Endothelial cell (in vitro differentiated cells): ENCODE measurements around the gene RBCK1. TPM values are rescaled to one million over a fixed set of nuclear protein-coding genes. Genes with fewer than 3 reads are reported as not detected.
"Not testable (repeated sequence)": the region's sequence is repeated elsewhere in the genome, so short reads cannot be mapped to it uniquely, and the experiment has no call there.

Experiments used
- DNase-seq: peaks from one replicate; pipeline ENCODE4 v3.0.0; 2021; ENCODE audit warnings: low spot score
- H3K27ac Mint-ChIP-seq: one replicate; pipeline ENCODE4 v1.8.0; 2021; ENCODE audit warnings: mixed read lengths, inconsistent platforms; ENCODE audit not compliant: unreplicated experiment
- H3K27me3 Mint-ChIP-seq: one replicate; pipeline ENCODE4 v1.8.0; 2021; ENCODE audit warnings: mild to moderate bottlenecking, moderate library complexity, mixed read lengths, inconsistent platforms; ENCODE audit not compliant: unreplicated experiment
- H3K36me3 Mint-ChIP-seq: one replicate; pipeline ENCODE4 v1.8.0; 2021; ENCODE audit warnings: mild to moderate bottlenecking, low read depth, mixed read lengths, inconsistent platforms; ENCODE audit not compliant: unreplicated experiment
- H3K4me1 Mint-ChIP-seq: one replicate; pipeline ENCODE4 v1.8.0; 2021; ENCODE audit warnings: mild to moderate bottlenecking, mixed read lengths, inconsistent platforms; ENCODE audit not compliant: unreplicated experiment
- H3K4me3 Mint-ChIP-seq: one replicate; pipeline ENCODE4 v1.8.0; 2021; ENCODE audit warnings: mild to moderate bottlenecking, mixed read lengths, inconsistent platforms; ENCODE audit not compliant: unreplicated experiment
- H3K9me3 Mint-ChIP-seq: one replicate; pipeline ENCODE4 v1.8.0; 2021; ENCODE audit warnings: mixed read lengths, inconsistent platforms; ENCODE audit not compliant: unreplicated experiment
- total RNA-seq: library from RNA; stranded (reverse); fragmentation: NEBNext Ultra II Directional; extraction: Animal tissue kit (Norgen Biotek cat#: 25700); gene quantifications from one replicate; pipeline ENCODE4 v1.2.1, GENCODE V29; 2021; ENCODE audit not compliant: unreplicated experiment
- TF ChIP-seq, protein P1 (sequence below): fragments of 200-600 bp; sonication (generic); IDR thresholded peaks from one replicate; pipeline ENCODE4 v1.5.0; 2021; ENCODE audit warnings: antibody characterized with exemption; ENCODE audit not compliant: unreplicated experiment

RBCK1 gene
- total RNA-seq, 1 donor from 2014 or later, result 68.8 TPM

DNA sequence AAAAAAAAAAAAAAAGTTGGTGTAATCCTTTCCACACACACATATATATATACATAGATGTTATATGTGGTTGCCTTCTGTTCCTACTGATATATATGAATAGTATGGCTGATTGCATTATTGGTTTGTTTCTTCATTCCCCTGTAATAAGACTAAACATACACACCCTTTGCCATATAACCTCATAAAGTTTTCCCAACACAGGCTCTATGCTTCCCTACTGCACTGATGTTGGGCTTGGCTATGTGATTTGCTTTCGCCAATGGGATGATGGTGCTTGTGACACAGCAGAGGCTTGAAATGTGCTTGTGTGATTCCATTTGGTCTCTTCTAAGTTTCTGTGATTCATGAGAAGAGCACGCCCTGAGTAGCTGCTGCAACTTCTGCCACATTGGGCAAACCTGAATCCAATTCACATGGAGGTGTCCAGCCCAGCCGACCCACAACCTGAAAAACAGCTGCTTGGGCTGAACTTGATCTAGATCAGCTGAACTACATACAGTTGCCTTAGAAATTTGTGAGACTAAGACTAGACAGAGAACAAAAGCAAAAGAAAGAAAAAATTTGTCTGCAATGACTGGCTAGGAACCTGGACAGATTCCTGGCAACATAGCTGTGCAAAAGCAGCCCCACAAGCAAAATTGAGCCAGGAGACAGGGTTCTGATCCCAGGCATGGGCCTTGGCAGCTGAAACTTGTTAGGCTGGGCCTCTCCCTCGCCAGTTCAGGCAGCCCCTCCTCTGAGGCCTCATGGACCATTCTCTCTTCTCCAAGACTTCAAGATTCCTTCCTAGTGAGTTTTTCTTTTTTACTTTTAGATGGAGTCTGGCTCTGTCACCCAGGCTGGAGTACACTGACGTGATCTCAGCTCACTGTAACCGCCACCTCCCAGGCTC lies 67.6 kb downstream of the RBCK1 start:
- Mint-ChIP-seq H3K9me3 (peaks cover 8% of the 10 kb centered on the region), H3K4me3 (no peak overlapping the region), H3K27ac (no peak overlapping the region), H3K27me3 (no peaks in the 10 kb centered on the region), H3K36me3 (peaks cover 36% of the 10 kb centered on the region), H3K4me1 (no peaks in the 10 kb centered on the region)
- TF ChIP-seq, protein P1, sequence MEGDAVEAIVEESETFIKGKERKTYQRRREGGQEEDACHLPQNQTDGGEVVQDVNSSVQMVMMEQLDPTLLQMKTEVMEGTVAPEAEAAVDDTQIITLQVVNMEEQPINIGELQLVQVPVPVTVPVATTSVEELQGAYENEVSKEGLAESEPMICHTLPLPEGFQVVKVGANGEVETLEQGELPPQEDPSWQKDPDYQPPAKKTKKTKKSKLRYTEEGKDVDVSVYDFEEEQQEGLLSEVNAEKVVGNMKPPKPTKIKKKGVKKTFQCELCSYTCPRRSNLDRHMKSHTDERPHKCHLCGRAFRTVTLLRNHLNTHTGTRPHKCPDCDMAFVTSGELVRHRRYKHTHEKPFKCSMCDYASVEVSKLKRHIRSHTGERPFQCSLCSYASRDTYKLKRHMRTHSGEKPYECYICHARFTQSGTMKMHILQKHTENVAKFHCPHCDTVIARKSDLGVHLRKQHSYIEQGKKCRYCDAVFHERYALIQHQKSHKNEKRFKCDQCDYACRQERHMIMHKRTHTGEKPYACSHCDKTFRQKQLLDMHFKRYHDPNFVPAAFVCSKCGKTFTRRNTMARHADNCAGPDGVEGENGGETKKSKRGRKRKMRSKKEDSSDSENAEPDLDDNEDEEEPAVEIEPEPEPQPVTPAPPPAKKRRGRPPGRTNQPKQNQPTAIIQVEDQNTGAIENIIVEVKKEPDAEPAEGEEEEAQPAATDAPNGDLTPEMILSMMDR, result no peak
- DNase-seq, result no peak

DNA sequence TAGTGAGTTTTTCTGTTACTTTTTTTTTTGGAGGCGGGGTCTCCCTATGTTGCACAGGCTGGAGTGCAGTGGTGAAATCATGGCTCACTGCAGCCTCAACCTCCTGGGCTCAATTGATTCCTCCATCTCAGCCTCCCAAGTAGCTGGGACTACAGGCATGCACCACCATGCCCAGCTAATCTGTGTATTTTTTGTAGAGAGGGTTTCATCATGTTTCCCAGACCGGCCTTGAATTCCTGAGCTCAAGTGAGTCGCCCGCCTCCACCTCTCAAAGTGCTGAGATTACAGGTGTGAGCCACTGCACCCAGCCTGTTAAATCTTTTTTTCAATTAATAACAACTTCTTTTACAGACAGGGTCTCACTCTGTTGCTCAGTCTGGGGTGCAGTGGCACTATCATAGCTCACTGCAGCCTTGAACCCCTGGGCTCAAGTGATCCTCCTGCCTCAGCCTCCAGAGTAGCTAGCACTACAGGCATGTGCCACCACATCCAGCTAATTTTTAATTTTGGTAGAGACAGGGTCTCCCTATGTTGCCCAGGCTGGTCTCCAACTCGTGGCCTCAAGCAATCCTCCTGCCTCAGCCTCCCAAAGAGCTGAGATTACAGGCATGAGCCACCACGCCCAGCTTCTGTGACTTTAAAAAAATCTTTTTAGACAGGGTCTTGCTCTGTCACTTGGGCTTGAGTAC lies 68.6 kb downstream of the RBCK1 start:
- H3K4me1 Mint-ChIP-seq, H3K27ac Mint-ChIP-seq, DNase-seq, H3K4me3 Mint-ChIP-seq, H3K27me3 Mint-ChIP-seq, H3K9me3 Mint-ChIP-seq: not testable (repeated sequence)
- H3K36me3 Mint-ChIP-seq, result peaks cover 39% of the 10 kb centered on the region

DNA sequence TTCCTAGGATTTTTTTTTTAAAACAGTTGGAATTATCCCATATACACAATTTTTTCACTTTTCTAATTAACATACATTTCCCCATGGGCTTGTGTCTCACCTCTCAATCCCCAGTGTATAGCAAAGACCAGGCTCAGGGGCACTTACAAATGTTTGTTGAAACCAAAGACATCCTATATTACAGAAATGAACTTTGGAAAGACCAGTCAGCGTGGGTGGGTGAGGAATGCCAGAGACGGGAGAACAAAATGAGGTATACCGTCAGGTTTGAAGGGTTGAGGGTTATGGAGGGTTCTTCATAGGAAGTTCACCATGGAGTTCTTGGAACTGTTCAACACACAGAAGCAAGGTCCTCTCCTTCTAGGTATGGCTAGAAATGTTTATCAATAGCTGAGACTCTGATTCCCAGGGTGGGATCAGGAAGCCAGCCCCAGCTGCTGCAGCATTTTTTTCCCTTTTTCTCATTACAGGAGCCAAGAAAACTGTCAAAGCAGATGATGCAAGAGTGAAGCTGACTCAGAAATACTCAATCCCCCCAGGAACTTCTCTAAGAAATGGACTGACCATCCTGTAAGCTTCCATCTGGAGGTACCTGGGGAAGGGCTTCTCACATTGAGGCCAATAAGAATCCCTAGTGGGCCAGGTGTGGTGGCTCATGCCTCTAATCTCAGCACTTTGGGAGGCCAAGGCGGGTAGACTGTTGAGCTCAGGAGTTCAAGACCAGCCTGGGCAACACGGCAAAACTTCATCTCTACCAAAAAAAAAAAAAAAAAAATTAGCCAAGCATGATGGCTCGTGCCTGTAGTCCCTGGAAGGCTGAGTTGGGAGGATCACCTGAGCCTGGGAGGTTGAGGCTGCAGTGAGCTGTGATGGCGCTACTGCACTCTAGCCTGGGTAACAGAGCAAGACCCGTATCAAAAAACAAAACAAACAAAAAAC lies 70.2 kb downstream of the RBCK1 start:
- H3K4me1 Mint-ChIP-seq, result peaks cover 15% of the 10 kb centered on the region
- TF ChIP-seq, protein P1, result no peak
- no peaks in the 10 kb centered on the region for H3K27me3 Mint-ChIP-seq
- H3K27ac Mint-ChIP-seq, result no peak overlapping the region
- DNase-seq, result no peak
- no peak overlapping the region for H3K4me3 Mint-ChIP-seq
- peaks cover 36% of the 10 kb centered on the region for H3K36me3 Mint-ChIP-seq
- peaks cover 5% of the 10 kb centered on the region for H3K9me3 Mint-ChIP-seq

DNA sequence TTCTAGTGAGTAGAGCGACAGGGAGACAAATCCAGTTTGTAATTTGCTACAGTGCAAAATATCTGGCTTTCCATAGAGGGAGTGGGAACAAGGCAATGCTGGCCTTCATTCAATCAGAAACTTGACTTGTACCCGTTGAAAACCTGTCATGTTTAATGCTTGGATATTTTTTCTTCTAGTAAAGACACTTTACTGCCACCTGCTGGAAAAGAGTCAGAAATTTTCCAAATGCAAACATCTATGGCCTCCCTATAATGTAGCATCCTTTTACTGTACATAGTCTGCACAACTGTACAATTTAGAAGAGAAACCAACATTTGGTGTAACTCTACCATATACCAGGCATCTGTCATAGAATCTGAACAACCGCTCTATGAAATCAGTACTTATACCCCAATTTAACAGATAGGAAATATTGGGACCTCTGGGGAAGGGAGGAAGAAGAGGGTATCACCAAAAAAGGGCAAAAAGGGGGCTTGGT lies 70.9 kb downstream of the RBCK1 start:
- H3K4me1 Mint-ChIP-seq, result peaks cover 22% of the 10 kb centered on the region
- DNase-seq, result peak; percentile 38
- H3K27me3 Mint-ChIP-seq, result no peaks in the 10 kb centered on the region
- no peak overlapping the region for H3K27ac Mint-ChIP-seq
- TF ChIP-seq, protein P1, result peak; percentile 59
- peaks cover 38% of the 10 kb centered on the region for H3K36me3 Mint-ChIP-seq
- H3K4me3 Mint-ChIP-seq, result no peak overlapping the region
- H3K9me3 Mint-ChIP-seq, result no peaks in the 10 kb centered on the region

DNA sequence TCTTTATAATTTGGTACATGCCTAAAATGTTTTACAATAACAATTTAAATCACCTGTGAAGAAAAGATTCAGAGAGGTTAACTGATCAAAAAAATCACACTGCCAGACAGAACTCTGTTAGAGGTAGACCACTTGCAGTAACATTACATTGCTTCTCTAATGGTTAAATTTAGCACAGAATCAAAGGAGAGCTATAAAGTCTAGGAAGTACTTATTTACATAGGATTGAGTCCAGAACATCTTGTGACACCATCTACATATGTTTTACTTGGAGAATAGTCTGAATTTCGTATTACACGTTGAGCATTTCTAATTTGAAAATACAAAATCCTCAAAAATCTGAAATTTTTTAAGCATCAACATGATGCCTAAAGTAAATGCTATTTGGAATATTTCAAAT lies 71.4 kb downstream of the RBCK1 start:
- Mint-ChIP-seq H3K27ac (no peak overlapping the region), H3K9me3 (no peaks in the 10 kb centered on the region), H3K4me3 (no peak overlapping the region)

More for the DNA sequence above, 71.4 kb downstream of the RBCK1 start:
- no peak for DNase-seq
- no peaks in the 10 kb centered on the region for H3K27me3 Mint-ChIP-seq
- H3K36me3 Mint-ChIP-seq, result peaks cover 41% of the 10 kb centered on the region
- peaks cover 26% of the 10 kb centered on the region for H3K4me1 Mint-ChIP-seq
- TF ChIP-seq, protein P1, result no peak
